Stimulated activated CD8-positive, alpha-beta memory T cell treated with anti-CD3 and anti-CD28 coated beads, Interleukin-15, amount 100 ng/mL, for 48 hours (primary cell): ENCODE measurements around the gene ZNF846.
"Not testable (repeated sequence)": the region's sequence is repeated elsewhere in the genome, so short reads cannot be mapped to it uniquely, and the experiment has no call there.

Experiments
- DNase-seq, 2 donors: peaks; one replicate each; pipeline ENCODE4 v3.0.0-alpha.2; 2020; ENCODE audit warnings: low read depth in 2 of 2

The ZNF846 gene

DNA sequence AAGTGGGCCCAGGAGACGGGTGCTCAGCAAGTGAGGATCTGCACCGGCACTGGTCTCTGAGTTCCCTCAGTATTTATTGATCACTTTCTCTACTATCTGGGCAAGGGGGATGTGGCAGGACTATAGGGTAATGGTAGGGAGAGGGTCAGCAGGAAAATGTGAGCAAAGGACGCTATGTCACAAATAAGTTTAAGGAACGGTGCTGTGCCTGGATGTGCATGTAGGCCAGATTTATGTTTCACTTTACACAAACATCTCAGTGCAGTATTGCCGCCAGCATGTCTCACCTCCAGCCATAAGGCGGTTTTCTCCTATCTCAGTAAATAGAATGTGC lies 15.6 kb upstream of the ZNF846 start:
- not testable (repeated sequence) for DNase-seq

DNA sequence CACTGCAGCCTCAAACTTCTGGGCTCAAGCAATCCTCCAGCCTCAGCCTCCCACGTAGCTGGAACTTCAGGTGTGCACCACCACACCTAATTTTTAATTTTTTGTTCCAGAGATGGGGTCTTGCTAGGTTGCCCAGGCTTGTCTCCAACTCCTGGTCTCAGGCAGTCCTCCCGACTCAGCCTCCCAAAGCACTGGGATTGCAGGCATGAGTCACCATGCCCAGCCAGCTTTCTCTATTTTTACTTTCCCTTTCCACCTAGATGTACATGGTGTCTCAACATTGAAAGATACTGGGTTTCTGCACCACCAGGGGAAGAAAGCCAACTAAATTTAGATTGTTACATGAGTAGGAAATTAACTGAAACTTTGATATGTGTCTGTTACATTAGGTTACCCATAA lies 13.8 kb upstream of the ZNF846 start:
- no peak for DNase-seq

- DNase-seq: no peak
Observed at GRCh38 chr19:9757544-9758501, 10.7 kb downstream of the ZNF846 start.

- DNase-seq: no peak
Observed at GRCh38 chr19:9752701-9753443, 15.7 kb downstream of the ZNF846 start.

- DNase-seq: no peak
Observed at GRCh38 chr19:9751446-9751845, 17.1 kb downstream of the ZNF846 start.

- DNase-seq: no peak
Observed at GRCh38 chr19:9741476-9742171, 26.9 kb downstream of the ZNF846 start.

DNA sequence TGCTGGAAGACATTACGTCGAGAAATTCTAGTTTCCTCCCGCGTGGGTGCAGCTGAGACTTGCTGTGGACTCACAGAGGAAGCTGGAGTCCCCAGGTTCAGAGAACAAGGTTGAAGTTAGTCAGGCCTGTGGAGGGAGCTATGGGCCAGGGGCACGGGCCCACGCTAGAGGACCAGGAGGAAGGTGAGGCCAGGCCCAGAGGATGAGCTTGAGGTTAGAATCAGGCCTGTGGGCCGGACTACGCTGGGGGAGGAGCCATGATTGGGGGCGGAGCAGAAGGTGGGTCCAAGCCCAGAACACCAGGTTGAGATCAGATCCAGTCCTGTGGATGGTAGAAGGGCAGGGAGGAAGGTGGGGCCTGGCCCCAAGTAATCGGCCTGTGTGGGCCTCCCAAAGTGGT lies 32.6 kb downstream of the ZNF846 start:
- no peak for DNase-seq

DNA sequence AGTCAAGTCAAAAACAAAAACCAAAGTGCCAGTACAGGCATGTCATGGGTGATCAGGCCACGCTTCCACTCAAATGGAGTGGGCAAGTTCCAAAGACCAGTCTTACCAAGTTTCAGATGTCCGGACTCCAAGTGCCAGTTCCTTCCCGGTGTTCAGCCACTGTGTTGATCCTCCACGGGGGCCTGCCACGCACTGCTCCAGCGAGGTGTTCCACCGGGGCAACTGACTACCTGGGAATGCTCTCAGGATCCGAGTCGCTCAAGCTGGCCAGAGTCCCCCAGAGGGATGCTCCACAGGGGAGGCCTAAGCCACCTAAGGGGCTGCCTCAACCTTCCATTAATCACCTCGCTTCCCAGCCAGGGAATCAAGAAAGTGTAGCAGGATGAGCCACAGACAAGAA lies 38.5 kb downstream of the ZNF846 start:
- not testable (repeated sequence) for DNase-seq

DNA sequence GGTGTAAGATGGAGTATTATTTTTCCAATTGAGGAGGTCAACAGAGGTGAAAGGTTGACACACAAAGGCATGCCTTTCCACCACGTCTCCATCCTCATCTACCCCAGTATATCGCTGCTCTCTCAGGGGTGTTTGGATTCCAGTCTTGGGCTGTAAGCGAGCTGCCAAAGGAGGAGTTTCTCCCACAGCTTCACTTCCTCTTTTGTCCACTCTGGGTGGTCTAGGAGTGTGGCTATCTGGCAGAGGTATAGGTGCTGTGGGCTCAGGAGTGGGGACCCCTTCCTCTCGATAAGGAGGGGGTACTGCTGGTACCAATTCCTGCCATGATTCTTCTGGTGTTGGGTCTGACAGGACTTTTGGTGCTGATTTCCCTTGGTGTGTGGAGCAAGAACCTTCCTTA lies 39.4 kb downstream of the ZNF846 start:
- DNase-seq: no peak

DNA sequence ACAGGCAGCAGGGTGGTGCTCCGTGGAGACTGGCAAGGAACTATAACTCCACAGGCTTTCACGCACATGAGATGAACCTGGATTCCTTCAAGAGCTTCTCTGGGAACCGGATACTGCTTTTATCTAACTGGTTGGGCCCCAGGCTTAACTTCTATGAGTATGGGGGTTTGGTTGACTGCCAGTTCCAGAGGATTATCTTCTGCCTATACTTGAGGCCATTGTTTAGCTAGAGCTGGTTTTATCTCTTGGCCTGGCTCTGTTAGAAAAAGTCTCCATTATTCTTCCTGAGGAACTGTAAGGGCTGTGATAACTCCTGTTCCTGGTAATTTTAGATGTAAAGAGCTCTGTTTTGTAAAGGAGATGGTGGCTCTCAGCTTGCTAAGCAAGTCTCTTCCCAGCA lies 40.9 kb downstream of the ZNF846 start:
- DNase-seq: no peak

GRCh38 chr19:9725508-9726201 lies 42.9 kb downstream of the ZNF846 start:
- DNase-seq: not testable (repeated sequence)

GRCh38 chr19:9724157-9724556 lies 44.4 kb downstream of the ZNF846 start:
- no peak for DNase-seq

- DNase-seq: no peak
Observed at GRCh38 chr19:9721861-9722260, 46.7 kb downstream of the ZNF846 start.

- no peak for DNase-seq
Observed at GRCh38 chr19:9720541-9720940, 48.0 kb downstream of the ZNF846 start.

GRCh38 chr19:9711815-9712214 lies 56.7 kb downstream of the ZNF846 start:
- DNase-seq: no peak

- DNase-seq: no peak
Observed at GRCh38 chr19:9709305-9709704, 59.2 kb downstream of the ZNF846 start.

DNA sequence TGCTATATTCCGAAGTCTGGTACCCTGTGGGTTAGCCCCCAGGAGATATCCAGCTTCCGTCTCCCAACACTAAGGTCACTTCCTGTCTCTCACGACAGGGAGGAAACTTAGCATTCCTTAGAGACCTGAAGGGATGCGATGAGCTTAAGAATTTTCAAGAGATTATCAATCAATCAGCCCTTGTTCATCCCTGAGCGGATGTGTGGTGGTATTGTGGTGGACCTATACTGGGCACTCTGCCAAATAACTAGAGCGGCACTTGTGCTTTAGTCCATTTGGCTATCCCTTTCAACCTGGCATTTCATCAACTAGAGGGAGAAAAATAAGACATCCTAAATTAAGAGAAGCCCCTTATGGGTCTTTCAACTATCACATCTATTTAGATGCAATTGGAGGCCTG lies 62.7 kb downstream of the ZNF846 start:
- DNase-seq: no peak

GRCh38 chr19:9702186-9702585 lies 66.4 kb downstream of the ZNF846 start:
- DNase-seq: no peak
